Measurements from ENCODE around the gene MISP3. TPM values are rescaled to one million over a fixed set of nuclear protein-coding genes. Genes with fewer than 3 reads are reported as not detected.
"Not testable (repeated sequence)": the region's sequence is repeated elsewhere in the genome, so short reads cannot be mapped to it uniquely, and the experiment has no call there.

MISP3 gene
- total RNA-seq, 1 donor = 1.7 TPM

DNA sequence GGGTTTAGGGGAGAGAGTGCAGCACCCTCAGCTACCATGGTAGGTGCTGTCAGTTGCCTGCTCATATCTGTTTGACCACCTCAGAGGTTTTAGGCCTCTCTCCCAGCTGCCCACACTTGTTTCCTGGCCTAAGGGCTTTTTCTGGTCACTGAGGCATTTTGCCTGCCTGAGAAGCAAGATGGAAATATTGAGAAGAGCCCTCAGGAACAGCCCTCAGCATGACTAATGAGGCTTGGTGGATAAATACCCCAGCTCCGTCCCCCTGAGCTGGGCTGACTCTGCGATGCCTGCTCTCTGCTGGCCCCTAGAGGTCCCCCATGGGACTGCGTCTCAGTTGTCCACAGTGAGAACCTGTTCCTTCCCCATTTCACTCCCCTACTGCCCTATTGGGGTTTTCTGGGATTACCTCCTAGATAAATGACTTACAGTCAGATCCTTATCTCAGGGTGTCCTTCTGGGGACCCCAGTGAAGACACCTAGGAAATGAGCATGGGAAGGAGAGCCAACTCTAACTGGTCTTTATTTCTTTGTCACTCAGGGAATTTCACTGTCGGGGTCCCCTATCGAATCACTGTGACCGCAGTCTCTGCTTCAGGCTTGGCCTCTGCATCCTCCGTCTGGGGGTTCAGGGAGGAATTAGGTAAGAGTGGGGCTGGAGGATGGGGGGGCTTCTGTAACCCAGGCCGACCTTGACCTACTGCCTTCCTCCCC, 24.0 kb upstream of the MISP3 start:
- Histone ChIP-seq H3K9me3 (ENCODE audit: low read depth, low read length) (no peaks in the 10 kb centered on the region), H3K27me3 (ENCODE audit: insufficient read depth, low read length) (no peaks in the 10 kb centered on the region), H3K4me1 (ENCODE audit: insufficient read depth, low read length) (no peaks in the 10 kb centered on the region), H3K4me3 (ENCODE audit: low read length) (no peak overlapping the region)

DNA sequence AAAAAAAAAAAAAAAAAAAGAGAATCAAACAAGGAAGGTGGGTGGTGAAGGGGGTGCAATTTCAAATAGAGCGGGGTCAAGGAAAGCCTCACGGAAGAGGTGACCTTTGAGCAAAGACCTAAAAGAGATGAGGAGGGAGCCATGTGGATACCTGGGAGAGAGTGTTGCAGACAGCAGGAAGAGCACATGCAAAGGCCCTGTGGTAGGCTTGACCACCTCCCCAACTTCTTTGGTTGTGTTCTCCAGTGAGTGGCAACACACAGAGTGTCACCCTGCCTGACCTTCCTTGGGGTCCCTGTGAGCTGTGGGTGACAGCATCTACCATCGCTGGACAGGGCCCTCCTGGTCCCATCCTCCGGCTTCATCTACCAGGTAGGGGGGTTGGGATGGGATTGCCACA, 22.1 kb upstream of the MISP3 start:
- no peak overlapping the region for H3K4me3 ChIP-seq (ENCODE audit: low read length)
- no peaks in the 10 kb centered on the region for H3K27me3 ChIP-seq (ENCODE audit: insufficient read depth, low read length)
- no peaks in the 10 kb centered on the region for H3K9me3 ChIP-seq (ENCODE audit: low read depth, low read length)
- no peaks in the 10 kb centered on the region for H3K4me1 ChIP-seq (ENCODE audit: insufficient read depth, low read length)

DNA sequence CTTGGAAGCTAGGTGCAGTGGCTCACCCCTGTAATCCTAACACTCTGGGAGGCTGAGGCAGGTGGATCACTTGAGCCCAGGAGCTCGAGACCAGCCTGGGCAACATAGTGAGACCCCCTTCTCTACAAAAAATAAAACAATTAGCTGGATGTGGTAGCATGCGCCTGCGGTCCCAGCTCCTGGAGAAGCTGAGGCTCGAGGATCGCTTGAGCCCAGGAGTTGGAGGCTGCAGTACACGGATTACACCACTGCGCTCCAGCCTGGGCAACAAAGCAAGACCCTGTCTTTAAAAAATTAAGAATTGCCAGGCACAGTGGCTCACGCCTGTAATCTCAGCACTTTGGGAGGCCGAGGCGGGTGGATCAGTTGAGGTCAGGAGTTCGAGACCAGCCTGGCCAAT, 21.6 kb upstream of the MISP3 start:
- not testable (repeated sequence) for H3K4me1 ChIP-seq (ENCODE audit: insufficient read depth, low read length); H3K27me3 ChIP-seq (ENCODE audit: insufficient read depth, low read length); H3K9me3 ChIP-seq (ENCODE audit: low read depth, low read length); H3K4me3 ChIP-seq (ENCODE audit: low read length)

GRCh38 chr19:14051980-14052379, 20.6 kb upstream of the MISP3 start:
- H3K9me3 ChIP-seq (ENCODE audit: low read depth, low read length) = no peaks in the 10 kb centered on the region
- H3K27me3 ChIP-seq (ENCODE audit: insufficient read depth, low read length) = no peaks in the 10 kb centered on the region
- no peaks in the 10 kb centered on the region for H3K4me1 ChIP-seq (ENCODE audit: insufficient read depth, low read length)
- no peak overlapping the region for H3K4me3 ChIP-seq (ENCODE audit: low read length)

- H3K4me3 ChIP-seq (ENCODE audit: low read length) = no peak overlapping the region
These were observed 20.1 kb upstream of the MISP3 start for GRCh38 chr19:14052470-14052869.

DNA sequence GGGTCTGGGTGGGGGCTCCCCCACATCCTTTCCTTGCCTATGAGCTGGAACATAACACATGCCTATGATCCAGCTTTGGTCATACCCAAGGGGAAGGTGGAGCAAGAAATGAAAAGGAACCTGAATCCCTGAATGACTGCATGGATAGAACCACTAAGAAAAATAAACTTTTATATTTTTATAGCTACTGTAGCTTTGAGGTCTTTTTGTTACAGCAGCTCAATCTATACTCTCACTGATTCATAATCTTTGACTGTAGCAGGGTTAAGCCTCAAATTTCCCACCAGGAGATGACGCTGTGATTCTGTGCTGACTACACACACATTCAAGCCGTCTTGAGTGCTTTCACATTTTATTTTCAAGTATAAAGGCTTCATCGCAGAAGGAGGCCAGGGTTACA, 19.6 kb upstream of the MISP3 start:
- Histone ChIP-seq H3K4me3 (ENCODE audit: low read length) (no peak overlapping the region), H3K9me3 (ENCODE audit: low read depth, low read length) (no peaks in the 10 kb centered on the region), H3K27me3 (ENCODE audit: insufficient read depth, low read length) (peaks cover 1% of the 10 kb centered on the region), H3K4me1 (ENCODE audit: insufficient read depth, low read length) (peaks cover 4% of the 10 kb centered on the region)

More at GRCh38 chr19:14052470-14052869, 20.1 kb upstream of the MISP3 start:
- H3K27me3 ChIP-seq (ENCODE audit: insufficient read depth, low read length) = no peaks in the 10 kb centered on the region
- no peaks in the 10 kb centered on the region for H3K4me1 ChIP-seq (ENCODE audit: insufficient read depth, low read length)
- H3K9me3 ChIP-seq (ENCODE audit: low read depth, low read length) = no peaks in the 10 kb centered on the region

GRCh38 chr19:14053500-14053899, 19.1 kb upstream of the MISP3 start:
- H3K4me3 ChIP-seq (ENCODE audit: low read length) = no peak overlapping the region
- peaks cover 6% of the 10 kb centered on the region for H3K27me3 ChIP-seq (ENCODE audit: insufficient read depth, low read length)
- H3K4me1 ChIP-seq (ENCODE audit: insufficient read depth, low read length) = peaks cover 9% of the 10 kb centered on the region
- no peaks in the 10 kb centered on the region for H3K9me3 ChIP-seq (ENCODE audit: low read depth, low read length)

GRCh38 chr19:14054099-14054498, 18.5 kb upstream of the MISP3 start:
- H3K9me3 ChIP-seq (ENCODE audit: low read depth, low read length) = no peaks in the 10 kb centered on the region
- H3K4me1 ChIP-seq (ENCODE audit: insufficient read depth, low read length) = peaks cover 15% of the 10 kb centered on the region
- H3K4me3 ChIP-seq (ENCODE audit: low read length) = no peak overlapping the region
- peaks cover 12% of the 10 kb centered on the region for H3K27me3 ChIP-seq (ENCODE audit: insufficient read depth, low read length)

- Histone ChIP-seq H3K9me3 (ENCODE audit: low read depth, low read length) (no peaks in the 10 kb centered on the region), H3K27me3 (ENCODE audit: insufficient read depth, low read length) (peaks cover 18% of the 10 kb centered on the region), H3K4me1 (ENCODE audit: insufficient read depth, low read length) (peaks cover 16% of the 10 kb centered on the region), H3K4me3 (ENCODE audit: low read length) (no peak overlapping the region)
These were observed 17.9 kb upstream of the MISP3 start for GRCh38 chr19:14054721-14055120.

- peaks cover 16% of the 10 kb centered on the region for H3K4me1 ChIP-seq (ENCODE audit: insufficient read depth, low read length)
- no peak overlapping the region for H3K4me3 ChIP-seq (ENCODE audit: low read length)
- no peaks in the 10 kb centered on the region for H3K9me3 ChIP-seq (ENCODE audit: low read depth, low read length)
- peaks cover 24% of the 10 kb centered on the region for H3K27me3 ChIP-seq (ENCODE audit: insufficient read depth, low read length)
These were observed 17.2 kb upstream of the MISP3 start for GRCh38 chr19:14055396-14055795.

DNA sequence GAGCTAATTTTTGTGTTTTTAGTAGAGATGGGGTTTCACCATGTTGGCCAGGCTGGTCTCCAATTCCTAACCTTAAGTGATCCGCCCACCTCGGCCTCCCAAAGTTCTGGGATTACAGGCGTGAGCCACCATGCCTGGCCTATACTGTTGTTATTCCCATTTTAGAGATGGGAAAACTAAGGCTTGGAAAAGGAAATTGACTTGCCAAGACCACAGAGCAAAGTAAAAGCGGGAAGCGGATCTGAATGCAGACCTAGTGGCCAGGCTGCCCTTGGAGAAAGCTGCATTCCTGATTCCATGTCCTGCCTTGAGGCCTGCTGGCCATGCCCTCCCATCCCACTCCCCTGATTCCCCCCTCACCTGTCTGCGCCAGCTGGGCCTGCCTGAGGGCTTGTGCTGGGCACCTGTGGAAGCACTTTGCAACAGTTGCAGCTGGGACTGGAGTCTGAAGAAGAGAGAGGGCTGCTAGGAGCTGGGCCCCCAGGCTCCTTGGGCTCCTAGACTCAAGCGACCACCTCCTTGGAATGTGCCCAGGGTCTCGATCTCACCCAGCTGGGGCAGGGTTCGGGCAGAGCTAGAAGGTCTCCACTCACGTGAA, 16.4 kb upstream of the MISP3 start:
- H3K4me3 ChIP-seq (ENCODE audit: low read length) = no peak overlapping the region
- H3K4me1 ChIP-seq (ENCODE audit: insufficient read depth, low read length) = peaks cover 16% of the 10 kb centered on the region
- H3K27me3 ChIP-seq (ENCODE audit: insufficient read depth, low read length) = peaks cover 25% of the 10 kb centered on the region
- H3K9me3 ChIP-seq (ENCODE audit: low read depth, low read length) = no peaks in the 10 kb centered on the region

DNA sequence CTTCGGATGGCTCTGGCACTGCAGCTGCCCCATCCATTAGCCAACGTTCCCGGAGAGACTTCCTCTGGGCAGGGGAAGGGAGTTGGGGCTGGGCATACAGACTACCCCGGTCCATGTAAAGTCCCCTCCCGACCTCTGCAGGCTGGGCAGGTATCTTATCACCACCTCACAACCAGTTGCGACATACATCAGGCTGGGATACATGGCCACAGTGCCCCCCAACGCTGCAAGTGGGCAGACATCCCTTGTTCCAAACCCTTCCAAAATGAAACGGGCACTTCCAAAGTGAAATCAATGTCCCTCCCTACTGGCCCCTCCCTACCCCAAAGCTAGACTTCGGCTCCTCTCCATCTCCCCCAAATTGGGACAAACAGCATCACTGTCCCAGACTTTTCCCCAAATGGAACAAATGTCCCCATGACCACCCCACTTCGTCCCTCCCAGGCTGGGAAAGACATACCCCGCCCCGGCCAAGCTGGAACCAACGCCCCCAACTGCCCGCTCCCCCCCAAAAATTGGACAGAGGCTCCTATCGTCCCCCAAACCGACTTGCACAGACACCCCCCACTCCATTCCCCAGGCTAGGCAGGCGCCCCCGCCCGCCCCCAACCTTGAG, 15.7 kb upstream of the MISP3 start:
- H3K9me3 ChIP-seq (ENCODE audit: low read depth, low read length) = no peaks in the 10 kb centered on the region
- H3K4me3 ChIP-seq (ENCODE audit: low read length) = no peak overlapping the region
- peaks cover 25% of the 10 kb centered on the region for H3K27me3 ChIP-seq (ENCODE audit: insufficient read depth, low read length)
- H3K4me1 ChIP-seq (ENCODE audit: insufficient read depth, low read length) = peaks cover 16% of the 10 kb centered on the region

- Histone ChIP-seq H3K4me1 (ENCODE audit: insufficient read depth, low read length) (peaks cover 16% of the 10 kb centered on the region), H3K27me3 (ENCODE audit: insufficient read depth, low read length) (peaks cover 25% of the 10 kb centered on the region), H3K9me3 (ENCODE audit: low read depth, low read length) (no peaks in the 10 kb centered on the region), H3K4me3 (ENCODE audit: low read length) (no peak overlapping the region)
These were observed 14.1 kb upstream of the MISP3 start for GRCh38 chr19:14058182-14059092.

DNA sequence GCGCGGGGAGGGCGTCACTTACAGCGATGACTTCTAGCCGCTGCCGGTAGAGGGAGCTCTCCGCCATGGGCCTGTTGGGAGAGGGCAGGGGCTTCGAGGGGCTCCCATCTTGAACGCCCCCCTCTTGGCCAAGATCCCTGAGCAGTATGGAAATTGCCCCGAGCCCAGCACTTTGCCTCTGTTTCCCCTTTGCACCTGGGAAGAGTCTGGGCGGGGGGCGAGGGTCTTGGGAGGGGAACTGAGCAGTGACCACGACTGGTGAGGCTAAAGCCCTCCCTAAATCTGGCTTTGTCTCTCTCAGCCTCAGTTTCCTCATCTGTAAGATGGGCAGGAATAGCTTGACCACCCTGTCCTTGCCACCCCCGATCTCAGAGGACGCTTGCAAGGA, 13.5 kb upstream of the MISP3 start:
- H3K9me3 ChIP-seq (ENCODE audit: low read depth, low read length) = no peaks in the 10 kb centered on the region
- no peak overlapping the region for H3K4me3 ChIP-seq (ENCODE audit: low read length)
- peaks cover 16% of the 10 kb centered on the region for H3K4me1 ChIP-seq (ENCODE audit: insufficient read depth, low read length)
- peaks cover 25% of the 10 kb centered on the region for H3K27me3 ChIP-seq (ENCODE audit: insufficient read depth, low read length)

GRCh38 chr19:14059652-14060155, 12.9 kb upstream of the MISP3 start:
- Histone ChIP-seq H3K4me3 (ENCODE audit: low read length) (no peak overlapping the region), H3K27me3 (ENCODE audit: insufficient read depth, low read length) (peaks cover 25% of the 10 kb centered on the region), H3K4me1 (ENCODE audit: insufficient read depth, low read length) (peaks cover 16% of the 10 kb centered on the region), H3K9me3 (ENCODE audit: low read depth, low read length) (no peaks in the 10 kb centered on the region)
